ENCODE results near the gene ZDHHC5.

The ZDHHC5 gene

GRCh38 chr11:57626895-57627294, 41.0 kb upstream of the ZDHHC5 start:
- CTCF ChIA-PET, result interaction anchor here (1.3 kb wide), 1 partner anchor 17 kb away, joined by 6 read pairs; no protein-coding TSS in a partner anchor
- TF ChIP-seq ZNF488 (tag by site-specific recombination; IDR thresholded peaks at IDR 0.05) (no peak), ZNF48 (tag by site-specific recombination; IDR thresholded peaks at IDR 0.05) (no peak), ZBTB44 (tag by site-specific recombination; IDR thresholded peaks at IDR 0.05) (no peak), ZNF830 (tag by site-specific recombination; IDR thresholded peaks at IDR 0.05; ENCODE audit: low read depth) (no peak), ZFP41 (tag by site-specific recombination; IDR thresholded peaks at IDR 0.05; ENCODE audit: borderline replicate concordance) (no peak), ZNF133 (tag by site-specific recombination; IDR thresholded peaks at IDR 0.05) (no peak), RBAK (tag by site-specific recombination; IDR thresholded peaks at IDR 0.05) (no peak), ZNF138 (tag by site-specific recombination; IDR thresholded peaks at IDR 0.05; ENCODE audit: borderline replicate concordance) (no peak), ZNF398 (tag by site-specific recombination; IDR thresholded peaks at IDR 0.05) (no peak), HOXC10 (CRISPR knock-in tag; IDR thresholded peaks at IDR 0.05) (no peak), ZNF211 (tag by site-specific recombination; IDR thresholded peaks at IDR 0.05; ENCODE audit: low read depth) (no peak), INSM2 (tag by site-specific recombination; IDR thresholded peaks at IDR 0.05) (no peak), PBX3 (CRISPR knock-in tag; IDR thresholded peaks at IDR 0.05) (no peak), SCRT2 (tag by site-specific recombination; IDR thresholded peaks at IDR 0.05) (no peak)
- H3K36me3 ChIP-seq (ENCODE audit: control insufficient read depth in 2 of 2, insufficient read depth in 1 of 2, low read length in 2 of 2), result no peaks in the 10 kb centered on the region
- H3K9me3 ChIP-seq (ENCODE audit: control insufficient read depth, insufficient read depth, low read depth, low read length), result no peaks in the 10 kb centered on the region
- H3K4me1 ChIP-seq (ENCODE audit: control insufficient read depth, insufficient read depth, low read length), result no peaks in the 10 kb centered on the region
- POLR2A ChIA-PET, result no interaction called here
- H3K27ac ChIP-seq (ENCODE audit: extremely low read depth, low read depth, low read length), result no peak overlapping the region
- no peak overlapping the region for H3K4me3 ChIP-seq (ENCODE audit: low read depth, low read length)

GRCh38 chr11:57630171-57630570, 37.7 kb upstream of the ZDHHC5 start:
- POLR2A ChIA-PET, result no interaction called here
- CTCF ChIA-PET, result interaction anchor here (0.6 to 2.1 kb wide), 5 partner anchors 11 to 280 kb away, joined by 3 to 6 read pairs (median 5); no protein-coding TSS in a partner anchor

GRCh38 chr11:57632116-57632515, 35.8 kb upstream of the ZDHHC5 start:
- Histone ChIP-seq H3K9me3 (ENCODE audit: control insufficient read depth, insufficient read depth, low read depth, low read length) (no peaks in the 10 kb centered on the region), H3K4me1 (ENCODE audit: control insufficient read depth, insufficient read depth, low read length) (no peaks in the 10 kb centered on the region), H3K36me3 (ENCODE audit: control insufficient read depth in 2 of 2, insufficient read depth in 1 of 2, low read length in 2 of 2) (no peaks in the 10 kb centered on the region), H3K4me3 (ENCODE audit: low read depth, low read length) (no peak overlapping the region), H3K27ac (ENCODE audit: extremely low read depth, low read depth, low read length) (no peak overlapping the region)
- CTCF ChIA-PET, result interaction anchor here (0.6 to 2.1 kb wide), 4 partner anchors 9 to 64 kb away, joined by 3 to 6 read pairs (median 4); no protein-coding TSS in a partner anchor
- POLR2A ChIA-PET, result no interaction called here
- TF ChIP-seq PRDM10 (tag by site-specific recombination; IDR thresholded peaks at IDR 0.05), result no peak
- TF ChIP-seq ZNF585B (tag by site-specific recombination; IDR thresholded peaks at IDR 0.05), result no peak
- TF ChIP-seq ZNF561 (tag by site-specific recombination; IDR thresholded peaks at IDR 0.05; ENCODE audit: borderline replicate concordance), result no peak
- no peak for TF ChIP-seq INSM2 (tag by site-specific recombination; IDR thresholded peaks at IDR 0.05)
- TF ChIP-seq ZNF423 (tag by site-specific recombination; IDR thresholded peaks at IDR 0.05), result no peak

More at GRCh38 chr11:57630171-57630570, 37.7 kb upstream of the ZDHHC5 start:
- TF ChIP-seq IKZF3 (tag by site-specific recombination; IDR thresholded peaks at IDR 0.05) (no peak), ZNF174 (tag by site-specific recombination; IDR thresholded peaks at IDR 0.05) (no peak)
- H3K9me3 ChIP-seq (ENCODE audit: control insufficient read depth, insufficient read depth, low read depth, low read length), result no peaks in the 10 kb centered on the region
- no peaks in the 10 kb centered on the region for H3K4me1 ChIP-seq (ENCODE audit: control insufficient read depth, insufficient read depth, low read length)
- H3K4me3 ChIP-seq (ENCODE audit: low read depth, low read length), result no peak overlapping the region
- no peaks in the 10 kb centered on the region for H3K36me3 ChIP-seq (ENCODE audit: control insufficient read depth in 2 of 2, insufficient read depth in 1 of 2, low read length in 2 of 2)
- H3K27ac ChIP-seq (ENCODE audit: extremely low read depth, low read depth, low read length), result no peak overlapping the region

Measured in HEK293 (cell line).